IMR-90 (cell line): Measurements from ENCODE around the gene CDC45.

Experiments
- CHD1 ChIP-seq: IDR thresholded peaks from 2 replicates; pipeline ENCODE4 v1.6.1; 2012; ENCODE audit warnings: low read depth, low read length, improper control_type of control experiment
- CTCF ChIP-seq: conservative IDR thresholded peaks from 2 replicates; pipeline ENCODE4 v1.5.1; 2012; ENCODE audit warnings: mild to moderate bottlenecking, low read depth, low read length, improper control_type of control experiment
- FOS ChIP-seq: fragments of 150-350 bp; IDR thresholded peaks from 2 replicates; pipeline ENCODE4 v1.6.1; 2016; ENCODE audit warnings: low read depth, low read length
- MXI1 ChIP-seq: IDR thresholded peaks from 2 replicates; pipeline ENCODE4 v1.6.1; 2012; ENCODE audit warnings: low read depth, mild to moderate bottlenecking, low read length, moderate library complexity, borderline replicate concordance
- NFE2L2 ChIP-seq: fragments of 150-350 bp; IDR thresholded peaks from 2 replicates; pipeline ENCODE4 v1.6.1; 2016; ENCODE audit warnings: low read depth, mild to moderate bottlenecking, low read length
- POLR2A ChIP-seq: IDR thresholded peaks from 2 replicates; pipeline ENCODE4 v1.6.1; 2012; ENCODE audit warnings: mild to moderate bottlenecking, low read depth, low read length
- RAD21 ChIP-seq: IDR thresholded peaks from 2 replicates; pipeline ENCODE4 v1.6.1; 2012; ENCODE audit warnings: low read length, improper control_type of control experiment
- RCOR1 ChIP-seq: IDR thresholded peaks from 2 replicates; pipeline ENCODE4 v1.6.1; 2012; ENCODE audit warnings: mild to moderate bottlenecking, low read length, improper control_type of control experiment; ENCODE audit not compliant: insufficient replicate concordance
- USF2 ChIP-seq: fragments of 150-350 bp; IDR thresholded peaks from 2 replicates; pipeline ENCODE4 v1.6.1; 2017; ENCODE audit warnings: mild to moderate bottlenecking, antibody characterized with exemption, low read length, low read depth

- TF ChIP-seq POLR2A (no peak), CTCF (no peak), RAD21 (no peak), CHD1 (no peak), FOS (no peak), USF2 (no peak), NFE2L2 (no peak), RCOR1 (no peak), MXI1 (no peak)
Measured at GRCh38 chr22:19440411-19441195, 39.1 kb upstream of the CDC45 start.
